ENCODE data around the gene RPS27L. TPM values are rescaled to one million over a fixed set of nuclear protein-coding genes. Genes with fewer than 3 reads are reported as not detected.

Gene RPS27L
- total RNA-seq, 4 donors from 2014 or later, result 23.7 to 89.6 (median 43.8) TPM

GRCh38 chr15:63200464-63201249 is 43.4 kb upstream of the RPS27L start:
- no peaks in the 10 kb centered on the region for H3K27me3 ChIP-seq
- H3K4me3 ChIP-seq, result no peak overlapping the region
- H3K9me3 ChIP-seq, result no peaks in the 10 kb centered on the region
- no peaks in the 10 kb centered on the region for H3K36me3 ChIP-seq
- WGBS, 2 donors, result 91 to 93% methylated on average over 5 of the region's 5 CpGs
- no peak for TF ChIP-seq POLR2A (IDR thresholded peaks at IDR 0.05)
- TF ChIP-seq CTCF (IDR thresholded peaks at IDR 0.05), result no peak
- no peak for DNase-seq
- H3K4me1 ChIP-seq, result peaks cover 7 to 60% (median 12%) of the 10 kb centered on the region in 3 donors
- H3K27ac ChIP-seq, result no peak overlapping the region
- intact Hi-C loops (cut with DNase I), result no loop called here

- Histone ChIP-seq H3K9me3 (no peaks in the 10 kb centered on the region), H3K36me3 (no peaks in the 10 kb centered on the region), H3K4me3 (no peak overlapping the region), H3K4me1 (peaks cover 14 to 68% (median 16%) of the 10 kb centered on the region in 3 donors), H3K27ac (peak overlapping the region in 1 of 4 donors; percentile 32), H3K27me3 (no peaks in the 10 kb centered on the region)
- no peak for DNase-seq
- TF ChIP-seq CTCF (IDR thresholded peaks at IDR 0.05) (no peak), POLR2A (IDR thresholded peaks at IDR 0.05) (no peak)
- intact Hi-C loops (cut with DNase I), result no loop called here
- WGBS, 2 donors, result 65 to 66% methylated on average over 8 of the region's 8 CpGs
These were observed 41.3 kb upstream of the RPS27L start for GRCh38 chr15:63198371-63199250.

- Histone ChIP-seq H3K36me3 (no peaks in the 10 kb centered on the region), H3K4me3 (no peak overlapping the region), H3K27ac (peak overlapping the region in 1 of 4 donors; percentile 7), H3K4me1 (peaks cover 14 to 68% (median 18%) of the 10 kb centered on the region in 3 donors), H3K9me3 (no peaks in the 10 kb centered on the region), H3K27me3 (no peaks in the 10 kb centered on the region)
- intact Hi-C loops (cut with DNase I), result no loop called here
- no peak for DNase-seq
- 90 to 100% methylated on average over 1 of the region's 1 CpG for WGBS, 2 donors
- TF ChIP-seq CTCF (IDR thresholded peaks at IDR 0.05) (no peak), POLR2A (IDR thresholded peaks at IDR 0.05) (no peak)
These were observed 40.3 kb upstream of the RPS27L start for GRCh38 chr15:63197626-63198025.

- peaks cover 14 to 70% (median 18%) of the 10 kb centered on the region in 3 donors for H3K4me1 ChIP-seq
- H3K27ac ChIP-seq, result peak overlapping the region in 1 of 4 donors; percentile 40
- no peak for DNase-seq
- no peak overlapping the region for H3K4me3 ChIP-seq
- intact Hi-C loops (cut with DNase I), result no loop called here
- 63 to 79% methylated on average over 1 of the region's 1 CpG for WGBS, 2 donors
- H3K36me3 ChIP-seq, result no peaks in the 10 kb centered on the region
- no peaks in the 10 kb centered on the region for H3K9me3 ChIP-seq
- no peak for TF ChIP-seq POLR2A (IDR thresholded peaks at IDR 0.05)
- no peak for TF ChIP-seq CTCF (IDR thresholded peaks at IDR 0.05)
- H3K27me3 ChIP-seq, result no peaks in the 10 kb centered on the region
These were observed 39.6 kb upstream of the RPS27L start for GRCh38 chr15:63196842-63197241.

- Histone ChIP-seq H3K9me3 (no peaks in the 10 kb centered on the region), H3K27ac (peak overlapping the region in 3 of 4 donors; percentile 36 to 44 (median 40)), H3K36me3 (no peaks in the 10 kb centered on the region), H3K27me3 (no peaks in the 10 kb centered on the region), H3K4me1 (peaks cover 14 to 78% (median 18%) of the 10 kb centered on the region in 3 donors), H3K4me3 (peak overlapping the region in 1 of 4 donors; percentile 1)
- 53 to 74% methylated on average over 3 of the region's 3 CpGs for WGBS, 2 donors
- no peak for DNase-seq
- intact Hi-C loops (cut with DNase I), result no loop called here
- TF ChIP-seq CTCF (IDR thresholded peaks at IDR 0.05) (no peak), POLR2A (IDR thresholded peaks at IDR 0.05) (no peak)
These were observed 38.3 kb upstream of the RPS27L start for GRCh38 chr15:63195569-63196015.

Measured in esophagus squamous epithelium (tissue), 5 donors.